Left colon (tissue), 2 donors: ENCODE data around the gene TIAM1. TPM values are rescaled to one million over a fixed set of nuclear protein-coding genes. Genes with fewer than 3 reads are reported as not detected.

Experiments
- ATAC-seq: fragments of 200-7000 bp; cut with Tn5 transposase; one replicate; pipeline ENCODE4 v1.9.1; 2020; ENCODE audit warnings: mild to moderate bottlenecking, moderate library complexity
- DNase-seq, 2 donors: peaks; one replicate each; pipeline ENCODE4 v3.0.0-alpha.2; 2020
- intact Hi-C, 2 donors: fragments of 100-400 bp; cut with DNase I in 1 of 2; cut with micrococcal nuclease in 1 of 2; formaldehyde crosslinking; loops; one replicate each; pipeline versions ENCODE4 v1.11.2 to v1.14.0; 2022; cut with DNase I, micrococcal nuclease
- total RNA-seq, 2 donors: library from RNA; stranded (reverse); fragmentation: NEBNext Ultra II Directional; extraction: Animal tissue kit (Norgen Biotek cat#: 25700); gene quantifications; one replicate each; pipeline ENCODE4 v1.2.1, GENCODE V29; 2021
- donor health status: DM: no; HTN: no; CAD: no.
- donor health status: DM: yes; HTN: yes; CAD: no.

The TIAM1 gene
- total RNA-seq, 2 donors from 2014 or later, result 6.4 to 6.9 TPM

DNA sequence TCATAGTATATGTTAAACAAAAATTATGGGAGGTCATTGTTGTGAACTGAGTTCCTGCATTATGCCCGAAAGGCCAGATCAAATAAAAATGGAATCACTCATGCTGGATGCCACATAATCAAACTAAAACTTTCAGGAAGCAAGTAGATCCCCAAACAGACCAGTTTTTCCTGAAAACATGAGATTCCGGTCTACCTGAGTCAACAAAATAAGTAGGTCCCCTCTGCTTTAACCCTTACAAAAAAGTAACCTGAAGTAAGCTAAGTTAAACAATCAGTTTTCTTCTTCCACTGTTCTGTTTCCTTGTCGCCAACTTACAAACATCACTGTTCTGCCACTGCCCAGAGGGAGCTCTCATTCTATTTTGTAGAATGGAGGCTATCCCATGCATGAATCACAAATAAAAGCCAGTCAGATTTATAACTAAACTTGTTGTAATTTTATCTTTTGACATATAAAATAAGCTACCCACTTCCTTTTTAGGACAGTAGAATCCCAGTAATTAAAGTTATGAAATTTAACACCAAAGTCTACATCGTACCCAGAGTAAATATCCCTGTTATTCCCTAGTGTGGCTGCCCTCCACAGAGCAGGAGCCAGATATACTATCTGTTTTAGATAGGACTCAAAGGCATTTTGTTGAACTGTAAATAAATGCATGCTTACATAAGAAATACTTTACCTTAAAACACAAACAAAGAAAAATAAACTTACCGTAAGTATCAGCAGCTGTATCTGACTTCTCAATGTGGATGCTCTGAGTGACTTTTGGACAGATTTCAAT, 149.4 kb downstream of the TIAM1 start:
- ATAC-seq (no peak), DNase-seq (no peak)
- intact Hi-C loops, result loop anchor here (5.0 to 10.0 kb wide), 2 partner anchors 388 to 390 kb away; no protein-coding TSS in a partner anchor

DNA sequence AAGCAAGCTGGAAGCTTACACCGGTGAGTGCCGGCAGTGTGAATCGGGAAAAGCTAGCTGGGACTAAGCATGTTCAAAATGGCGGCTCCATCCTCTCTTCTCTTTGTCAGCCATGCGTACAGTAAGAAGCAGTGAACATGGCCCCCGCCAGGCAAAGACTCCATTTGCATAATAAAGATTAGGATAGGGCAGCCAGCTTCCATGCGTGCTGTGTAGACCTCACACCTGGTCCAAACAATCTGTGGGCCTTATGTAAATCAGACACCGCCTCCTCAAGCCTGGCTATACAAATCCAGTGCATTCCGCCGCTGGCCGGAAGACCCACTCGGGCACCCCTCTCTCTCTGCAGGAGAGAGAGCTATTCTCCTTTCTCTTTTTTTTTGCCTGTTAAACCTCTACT, 150.3 kb downstream of the TIAM1 start:
- ATAC-seq, result no peak
- intact Hi-C loops, result loop anchor here in 1 of 2 donors (10.0 kb wide), 1 partner anchor 391 kb away; no protein-coding TSS in a partner anchor

DNA sequence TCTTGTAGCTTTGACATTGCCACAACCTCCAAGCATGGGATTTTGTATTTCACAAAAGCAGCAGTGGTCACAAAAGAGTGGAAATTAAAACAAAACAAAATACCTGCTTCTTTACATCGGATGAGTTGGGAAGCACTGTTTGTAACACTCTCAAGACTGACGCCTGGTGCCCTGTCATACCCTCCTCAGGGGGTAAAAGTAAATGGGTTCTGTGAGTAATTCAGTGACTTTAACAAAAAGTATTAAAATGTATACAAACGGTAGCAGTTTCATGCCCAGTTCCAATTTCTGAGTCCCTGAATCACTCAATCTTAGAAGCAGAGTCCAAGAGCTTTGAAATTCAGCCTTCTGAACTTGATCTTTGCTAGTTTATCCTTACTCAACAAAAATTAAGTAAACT, 152.5 kb downstream of the TIAM1 start:
- intact Hi-C loops, result loop anchor here in 1 of 2 donors (10.0 kb wide), 1 partner anchor 393 kb away; no protein-coding TSS in a partner anchor
- no peak for ATAC-seq
- DNase-seq, result no peak

More for the DNA sequence above, 150.3 kb downstream of the TIAM1 start:
- no peak for DNase-seq

DNA sequence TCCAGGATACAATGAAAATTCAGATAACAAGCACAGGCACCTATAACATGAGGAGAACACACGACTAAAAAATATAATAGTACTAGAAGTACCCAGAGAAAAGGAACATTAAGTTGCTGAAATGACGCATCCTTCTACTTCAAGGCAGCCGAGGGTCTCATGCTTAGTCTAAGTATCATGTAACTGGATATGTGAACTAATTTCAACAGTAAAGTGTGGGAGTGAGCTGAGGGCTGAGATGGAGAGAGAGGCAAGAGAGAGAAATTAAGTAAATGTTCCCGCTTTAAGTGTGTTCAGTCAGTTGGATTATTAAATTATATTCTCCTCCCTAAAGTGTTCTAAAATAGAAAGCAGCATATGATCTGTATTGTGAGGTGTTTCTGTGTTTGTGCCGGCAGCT, 153.5 kb downstream of the TIAM1 start:
- ATAC-seq (no peak), DNase-seq (no peak)
- intact Hi-C loops, result loop anchor here in 1 of 2 donors (10.0 kb wide), 1 partner anchor 394 kb away; no protein-coding TSS in a partner anchor

DNA sequence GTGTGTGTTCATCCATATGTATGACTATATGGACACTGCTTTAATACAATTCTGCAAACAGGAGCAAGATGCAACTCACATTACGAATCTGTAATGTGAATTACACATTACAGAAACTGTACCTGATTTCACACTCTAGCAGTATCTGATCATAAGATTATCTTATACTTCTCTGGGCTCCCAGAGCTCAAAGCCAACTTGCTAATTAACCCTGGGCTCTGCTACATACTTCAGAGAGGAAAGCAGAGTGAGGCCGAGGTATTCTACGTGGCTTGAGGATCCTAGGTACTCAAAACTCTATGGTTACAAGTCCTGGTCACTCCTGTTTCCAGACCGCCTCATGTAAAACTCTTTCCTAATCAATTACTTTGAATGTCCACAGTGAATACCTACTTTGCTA, 156.6 kb downstream of the TIAM1 start:
- ATAC-seq (no peak), DNase-seq (no peak)
- intact Hi-C loops, result no loop called here

DNA sequence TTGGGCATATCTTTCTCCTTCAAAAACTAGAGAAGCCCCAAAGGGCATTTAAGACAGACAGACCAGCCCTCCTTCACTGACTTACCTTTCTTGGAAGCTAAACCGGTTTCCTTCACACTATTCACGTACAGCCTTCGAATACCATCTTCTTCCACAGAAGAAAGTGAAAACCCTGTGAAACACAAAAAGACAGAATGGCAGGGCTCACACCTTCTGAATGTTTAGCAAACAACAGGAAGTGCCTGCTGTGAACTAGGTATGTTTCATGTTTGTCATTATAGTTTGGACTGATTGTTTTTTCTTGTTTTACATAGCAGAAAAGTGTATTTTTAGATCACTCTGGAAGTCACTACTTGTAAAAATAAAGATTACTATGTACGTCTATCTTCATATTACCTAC, 157.1 kb downstream of the TIAM1 start:
- intact Hi-C loops, result no loop called here

DNA sequence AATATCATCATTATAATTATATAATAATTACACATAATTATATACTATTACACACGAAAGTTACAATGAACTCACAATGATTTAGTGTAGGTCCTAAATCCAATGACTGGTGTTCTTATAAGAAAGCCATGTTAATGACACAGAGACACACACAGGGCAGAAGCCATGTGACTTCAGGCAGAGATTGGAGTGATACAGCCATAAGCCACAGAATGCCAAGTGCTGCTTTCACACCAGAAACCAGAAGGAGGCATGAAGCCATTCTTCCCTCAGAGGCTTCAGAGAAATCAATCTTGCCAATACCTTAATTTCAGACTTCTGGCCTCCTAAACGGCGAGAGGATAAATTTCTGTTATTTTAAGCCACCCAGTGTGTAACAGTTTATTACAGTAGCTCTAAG, 158.4 kb downstream of the TIAM1 start:
- DNase-seq (no peak), ATAC-seq (no peak)
- intact Hi-C loops, result no loop called here

More for the DNA sequence above, 157.1 kb downstream of the TIAM1 start:
- DNase-seq (no peak), ATAC-seq (no peak)

DNA sequence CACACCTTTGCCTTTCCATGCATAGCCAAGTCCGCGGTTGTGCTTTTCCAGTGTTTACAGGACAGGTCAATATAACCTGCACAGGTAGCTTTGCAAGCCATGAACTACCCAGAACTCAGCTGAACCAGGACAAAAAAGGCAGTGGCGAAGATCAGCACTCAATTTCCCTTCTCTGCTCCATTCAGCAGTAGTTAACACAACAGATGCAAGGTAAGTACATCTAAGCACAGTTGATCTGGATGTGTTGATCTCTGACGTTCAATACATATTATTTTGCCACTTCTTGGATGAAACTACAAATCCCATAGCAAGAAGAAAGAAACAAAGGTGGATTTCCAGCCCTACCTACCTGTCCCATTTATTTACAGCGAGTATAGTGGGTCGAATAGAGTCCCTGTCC, 159.2 kb downstream of the TIAM1 start:
- intact Hi-C loops, result loop anchor here in 1 of 2 donors (5.0 kb wide), 1 partner anchor 88 kb away; no protein-coding TSS in a partner anchor
- no peak for DNase-seq

DNA sequence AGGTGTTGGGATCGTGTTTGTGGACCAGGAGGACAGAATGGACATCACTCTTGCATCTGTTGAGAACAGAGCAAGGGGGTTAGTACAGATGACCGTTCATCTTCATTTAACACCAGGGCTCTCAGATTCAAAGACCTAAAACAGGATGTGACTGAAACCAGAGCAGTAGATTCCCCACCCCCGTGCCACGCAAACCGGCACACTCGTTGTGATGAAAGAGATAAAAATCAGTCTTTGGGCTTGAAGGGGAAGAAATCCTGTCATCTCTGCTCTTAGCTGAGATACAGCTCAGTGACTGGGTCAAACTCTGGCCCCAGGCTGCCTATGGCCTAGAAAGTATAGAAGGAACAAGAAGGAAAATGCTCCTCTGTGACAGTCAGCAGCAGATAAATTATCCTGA, 159.6 kb downstream of the TIAM1 start:
- DNase-seq (no peak), ATAC-seq (no peak)
- intact Hi-C loops, result loop anchor here in 1 of 2 donors (5.0 kb wide), 1 partner anchor 87 kb away; no protein-coding TSS in a partner anchor

More for the DNA sequence above, 159.2 kb downstream of the TIAM1 start:
- no peak for ATAC-seq

DNA sequence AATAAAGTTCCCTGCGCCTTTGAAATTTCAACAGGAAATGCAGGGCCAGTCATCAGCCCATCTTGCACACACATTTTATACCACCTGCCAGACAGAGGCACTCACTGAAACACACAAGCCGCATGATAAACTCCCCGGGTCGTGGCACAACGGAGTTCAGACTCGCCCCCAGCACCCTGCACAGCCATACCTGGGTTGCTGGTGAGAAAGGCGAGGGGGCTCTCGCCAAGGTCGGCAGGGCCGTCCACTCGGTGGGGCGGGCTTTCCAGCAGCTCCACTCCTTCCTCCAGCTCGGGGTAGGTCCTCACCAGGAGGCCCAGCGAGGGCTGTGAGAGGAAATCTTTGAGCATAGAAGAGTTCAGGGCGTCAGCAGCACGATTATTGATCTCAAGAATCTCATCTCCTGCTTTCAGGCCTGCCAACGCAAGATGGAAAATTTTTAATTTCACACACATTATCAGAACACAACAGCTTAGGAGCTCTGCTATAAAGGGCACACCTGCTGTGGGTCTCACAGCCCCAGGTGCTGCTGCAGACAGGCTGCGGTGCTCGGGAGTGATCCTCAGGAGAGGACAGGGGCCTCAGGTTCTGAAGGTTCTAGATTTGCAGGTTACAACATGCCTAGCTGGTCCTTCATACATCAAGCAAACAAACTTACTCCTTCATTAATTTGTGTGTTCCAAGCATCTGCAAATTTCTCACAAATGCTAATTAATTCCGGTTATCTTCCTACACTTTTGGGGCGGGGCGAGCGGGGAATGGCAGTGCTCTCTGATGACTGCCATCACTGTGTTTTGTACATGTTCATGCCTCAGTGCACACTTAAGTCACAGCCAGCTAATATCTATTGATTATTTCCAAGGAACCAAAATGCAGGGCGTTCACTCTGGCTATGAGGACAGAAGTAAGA, 161.6 kb downstream of the TIAM1 start:
- no peak for DNase-seq
- ATAC-seq, result no peak
- intact Hi-C loops, result loop anchor here in 1 of 2 donors (5.0 kb wide), 1 partner anchor 85 kb away; no protein-coding TSS in a partner anchor

DNA sequence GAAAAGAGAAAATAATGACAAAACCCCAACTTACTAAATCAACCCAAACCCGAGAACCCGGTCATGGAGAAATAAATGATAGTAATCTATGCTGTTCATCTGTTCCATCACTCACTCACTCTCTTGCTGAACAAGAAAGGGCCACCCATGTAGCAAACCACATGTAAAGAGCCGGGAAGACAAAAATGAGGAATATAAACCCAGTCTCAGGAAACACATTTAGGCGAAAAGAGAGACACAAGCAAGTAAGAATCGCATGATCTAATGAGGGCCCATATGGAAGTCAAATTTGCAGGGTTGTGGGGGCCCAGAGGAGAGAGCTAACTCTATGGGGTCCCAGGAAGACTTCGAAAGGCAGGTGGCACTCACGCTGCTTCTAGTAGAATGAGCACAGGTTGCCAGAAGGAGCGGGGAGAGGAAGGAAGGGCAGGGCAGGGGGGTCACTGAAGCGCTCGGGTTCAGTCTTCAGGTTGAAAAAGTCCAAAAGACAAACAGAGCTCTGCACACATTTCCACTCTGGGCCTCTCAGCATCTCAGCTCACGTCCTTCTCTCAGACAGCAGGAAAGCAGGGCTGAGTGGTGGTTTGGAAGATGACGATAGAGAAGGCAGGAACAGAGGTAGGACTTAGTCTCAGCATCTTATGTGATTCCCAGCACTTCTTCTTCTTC, 162.8 kb downstream of the TIAM1 start:
- DNase-seq, result no peak
- intact Hi-C loops, result loop anchor here in 1 of 2 donors (5.0 kb wide), 1 partner anchor 84 kb away; no protein-coding TSS in a partner anchor
- ATAC-seq, result no peak

DNA sequence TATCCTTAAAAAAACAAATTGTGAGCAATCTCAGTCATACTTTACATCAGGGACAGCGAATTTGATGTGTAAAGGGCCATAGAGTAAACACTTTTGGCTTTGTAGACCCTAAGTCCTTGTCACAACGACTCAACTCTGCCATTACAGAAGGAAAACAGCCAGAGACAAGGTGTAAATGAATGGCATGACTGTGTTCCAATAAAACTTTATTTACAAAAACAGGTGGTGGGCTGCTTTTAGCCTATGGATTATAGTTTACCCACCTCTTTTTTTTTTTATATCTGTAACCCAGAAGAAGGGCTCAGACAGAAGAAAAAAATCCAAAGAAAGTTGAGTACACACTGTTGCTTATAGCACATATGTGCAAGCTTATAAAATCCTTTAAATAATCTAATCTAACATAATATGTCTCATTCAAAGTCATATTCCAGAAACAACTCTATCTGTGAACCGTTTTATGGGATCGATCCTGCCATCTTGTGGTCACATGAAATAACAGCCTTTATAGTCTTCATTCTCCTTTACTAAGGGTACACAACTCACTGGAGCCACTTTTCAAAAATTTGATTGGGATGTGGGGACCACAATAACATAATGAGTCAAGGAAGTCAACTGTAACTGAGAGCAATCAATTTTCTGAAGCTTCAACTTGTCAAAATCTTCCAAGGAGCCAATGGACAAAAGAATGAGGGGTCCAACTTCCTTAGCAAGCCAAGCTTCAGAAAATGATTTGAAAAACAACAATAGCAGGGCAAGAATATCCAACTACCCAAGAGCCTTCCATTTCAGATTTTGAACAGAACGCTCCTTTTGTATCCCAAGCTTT, 163.6 kb downstream of the TIAM1 start:
- intact Hi-C loops, result loop anchor here in 1 of 2 donors (5.0 kb wide), 1 partner anchor 83 kb away; no protein-coding TSS in a partner anchor
- no peak for DNase-seq
- peak; percentile 42 for ATAC-seq

DNA sequence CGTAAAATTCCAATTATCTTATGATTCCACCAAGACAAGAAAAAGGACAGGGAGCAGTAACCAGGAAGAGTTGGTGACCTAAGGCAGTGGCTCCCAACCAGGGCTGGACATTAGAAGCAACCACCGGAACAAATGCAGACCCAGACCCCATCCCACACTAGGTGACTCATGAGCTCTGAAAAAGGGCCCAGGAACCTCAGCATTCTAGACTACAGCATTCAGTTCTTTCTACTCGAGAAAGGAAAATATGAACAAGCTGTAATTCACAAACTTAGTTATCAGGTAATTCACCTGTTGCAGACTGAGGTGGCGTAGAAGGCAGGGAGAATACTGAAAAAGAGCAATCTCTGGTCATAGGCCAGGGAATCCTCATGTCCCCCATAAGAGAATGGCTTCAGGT, 167.3 kb downstream of the TIAM1 start:
- intact Hi-C loops, result no loop called here
- DNase-seq (no peak), ATAC-seq (no peak)

DNA sequence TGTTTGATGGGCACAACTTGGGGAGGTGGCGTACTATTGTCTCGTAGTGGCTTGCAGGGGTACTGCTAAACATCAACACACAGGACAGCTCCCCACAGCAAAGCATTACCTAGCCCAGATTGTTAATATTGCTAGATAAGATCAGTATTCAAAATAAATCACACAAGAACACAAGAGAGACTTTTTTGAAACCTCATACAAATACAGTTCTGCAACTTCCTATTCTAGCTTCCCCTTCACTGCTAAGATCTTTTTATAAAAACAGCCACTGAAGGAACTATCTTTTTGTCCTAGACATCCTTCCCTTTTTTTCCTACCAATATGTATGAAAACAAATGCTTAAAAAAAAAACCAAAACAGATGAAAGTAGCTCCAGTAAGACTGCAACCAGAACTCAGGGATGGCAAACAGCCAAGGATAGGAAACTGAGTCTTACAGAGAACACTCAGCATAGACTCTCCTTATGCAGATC, 167.9 kb downstream of the TIAM1 start:
- intact Hi-C loops, result no loop called here
- DNase-seq (no peak), ATAC-seq (no peak)

DNA sequence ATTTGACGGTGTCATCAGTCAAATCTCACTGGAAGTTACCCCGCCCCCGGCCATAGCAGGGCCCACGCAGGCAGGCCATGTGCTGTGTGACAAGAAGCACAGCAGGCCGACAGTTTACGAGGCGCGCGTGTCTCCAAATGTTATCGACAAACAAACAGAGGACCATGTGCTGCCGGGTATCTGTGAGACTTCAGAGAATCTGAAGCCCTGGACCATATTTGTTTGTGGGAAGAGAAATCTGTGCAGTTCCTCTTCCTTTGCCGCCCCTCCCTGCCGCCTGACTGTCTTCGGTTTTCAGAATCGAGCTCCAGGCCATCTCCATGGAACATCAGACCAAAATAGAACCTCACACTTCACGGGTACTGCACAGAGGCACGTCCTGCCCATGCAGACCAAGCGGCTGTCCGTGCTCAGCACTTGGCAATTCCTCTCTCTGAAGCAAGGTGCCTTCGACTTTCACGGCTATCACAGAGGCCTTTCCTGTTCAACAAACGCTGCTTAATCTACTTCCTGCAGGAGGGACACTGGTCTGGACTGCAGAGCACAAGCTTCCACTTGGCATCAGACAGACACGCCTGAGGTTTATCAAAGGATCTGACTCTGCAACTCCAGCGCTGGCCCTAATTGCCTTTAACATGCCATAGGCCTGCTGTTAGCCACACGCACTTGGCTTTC, 170.0 kb downstream of the TIAM1 start:
- DNase-seq (peak; percentile 16 to 29), ATAC-seq (no peak)
- intact Hi-C loops, result no loop called here

DNA sequence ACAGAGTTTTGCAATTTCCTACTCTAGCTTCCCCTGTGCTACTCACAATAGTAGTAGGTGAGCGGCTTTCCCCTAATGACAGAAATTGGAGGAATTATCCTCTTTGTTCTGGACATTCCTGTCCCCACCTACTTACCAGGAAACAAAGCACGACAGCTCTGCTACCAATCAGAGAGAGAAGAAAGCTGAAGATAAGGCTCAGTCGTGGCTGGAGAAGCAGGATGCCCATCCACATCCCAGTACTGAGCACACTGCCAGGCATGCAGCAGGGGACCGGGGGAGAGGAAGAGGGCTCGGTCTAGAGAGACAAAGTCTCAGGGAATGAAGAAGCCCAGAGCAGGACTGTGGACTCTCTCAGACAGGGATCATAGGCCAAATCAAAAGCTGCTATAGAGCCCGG, 171.7 kb downstream of the TIAM1 start:
- intact Hi-C loops, result no loop called here
- DNase-seq, result no peak
- ATAC-seq, result no peak
